Thyroid gland (tissue), 4 donors: Measurements from ENCODE around the gene TCEA2. TPM values are rescaled to one million over a fixed set of nuclear protein-coding genes. Genes with fewer than 3 reads are reported as not detected.

Experiments used
- DNase-seq, 2 donors: peaks; one replicate each; pipeline ENCODE4 v3.0.0-alpha.2; 2019
- H3K27ac ChIP-seq, 3 donors: fragments of 200-600 bp; sonication (generic); 1 replicate in 2 of 3; 2 replicates in 1 of 3; pipeline ENCODE4 v1.5.1; 2016 to 2019; ENCODE audit warnings: mild to moderate bottlenecking in 1 of 3, moderate library complexity in 1 of 3
- H3K27me3 ChIP-seq: fragments of 200-600 bp; sonication (generic); one replicate; pipeline ENCODE4 v1.5.1; 2019
- H3K36me3 ChIP-seq, 2 donors: fragments of 200-600 bp; sonication (generic); one replicate each; pipeline ENCODE4 v1.5.1; 2016 to 2019
- H3K4me1 ChIP-seq, 2 donors: fragments of 200-600 bp; sonication (generic); one replicate each; pipeline ENCODE4 v1.5.1; 2017 to 2019
- H3K4me3 ChIP-seq, 3 donors: fragments of 200-600 bp; sonication (generic); replicated peaks in 1 of 3; 1 replicate in 2 of 3; 2 replicates in 1 of 3; pipeline ENCODE4 v1.5.1; 2016; ENCODE audit warnings: mild to moderate bottlenecking in 1 of 3
- H3K9me3 ChIP-seq: fragments of 200-600 bp; sonication (generic); one replicate; pipeline ENCODE4 v1.5.1; 2017
- POLR2A ChIP-seq, 2 donors: fragments of 450-650 bp; IDR thresholded peaks; one replicate each; pipeline ENCODE4 v1.6.1; 2017; ENCODE audit warnings: antibody characterized with exemption in 2 of 2, mild to moderate bottlenecking in 2 of 2, moderate library complexity in 1 of 2
- WGBS, 2 donors: methylation state at CpG; one replicate each; pipeline ENCODE4 v1.1.5; 2017; 5-methylcytosine and 5-hydroxymethylcytosine counted together
- intact Hi-C: fragments of 100-400 bp; cut with DNase I; formaldehyde crosslinking; loops from one replicate; pipeline ENCODE4 v1.15.1; 2023
- total RNA-seq, 4 donors: library from RNA; depleted of rRNA; stranded (reverse); fragments of >200 nt; gene quantifications; one replicate each; pipeline ENCODE4 v1.2.3, GENCODE V29; 2016
- TF ChIP-seq, protein P1 (sequence below), 6 experiments: fragments of 200-600 bp in 3 of 6; fragments of 450-650 bp in 3 of 6; sonication (generic) in 3 of 6; IDR thresholded peaks; one replicate each; pipeline ENCODE4 v1.5.1; 2016 to 2019; ENCODE audit warnings: antibody characterized with exemption in 6 of 6, mild to moderate bottlenecking in 2 of 6, inconsistent platforms in 1 of 6, moderate library complexity in 1 of 6

TCEA2 gene
- total RNA-seq, 4 donors from 2014 or later = 20.9 to 43.1 (median 24.4) TPM

DNA sequence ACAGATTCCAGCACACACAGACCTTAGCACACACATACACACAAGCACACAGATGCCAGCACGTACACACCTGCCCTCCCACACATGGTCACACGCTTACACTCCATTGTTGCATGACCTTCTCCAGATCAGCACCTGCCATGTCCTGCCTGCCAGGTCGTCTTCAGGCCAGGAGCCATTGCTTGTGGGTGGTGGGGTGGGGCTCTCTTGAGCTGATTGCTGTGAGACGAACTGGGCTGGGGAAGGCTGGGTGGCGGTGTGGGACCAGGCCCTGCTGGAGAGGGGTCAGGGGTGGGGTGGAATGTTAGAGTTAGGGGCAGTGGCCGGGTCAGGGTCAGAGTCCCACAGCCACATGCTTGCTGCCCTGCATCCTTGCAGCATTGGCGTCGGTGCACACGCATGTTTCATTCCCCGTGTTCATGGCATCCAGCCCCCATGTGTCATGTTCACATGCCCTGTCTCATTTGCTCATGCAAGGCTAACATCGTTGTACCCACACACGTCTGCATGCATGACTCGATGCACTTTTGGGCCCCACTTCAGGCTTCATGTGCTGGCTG is 50.9 kb downstream of the TCEA2 start:
- TF ChIP-seq, protein P1, sequence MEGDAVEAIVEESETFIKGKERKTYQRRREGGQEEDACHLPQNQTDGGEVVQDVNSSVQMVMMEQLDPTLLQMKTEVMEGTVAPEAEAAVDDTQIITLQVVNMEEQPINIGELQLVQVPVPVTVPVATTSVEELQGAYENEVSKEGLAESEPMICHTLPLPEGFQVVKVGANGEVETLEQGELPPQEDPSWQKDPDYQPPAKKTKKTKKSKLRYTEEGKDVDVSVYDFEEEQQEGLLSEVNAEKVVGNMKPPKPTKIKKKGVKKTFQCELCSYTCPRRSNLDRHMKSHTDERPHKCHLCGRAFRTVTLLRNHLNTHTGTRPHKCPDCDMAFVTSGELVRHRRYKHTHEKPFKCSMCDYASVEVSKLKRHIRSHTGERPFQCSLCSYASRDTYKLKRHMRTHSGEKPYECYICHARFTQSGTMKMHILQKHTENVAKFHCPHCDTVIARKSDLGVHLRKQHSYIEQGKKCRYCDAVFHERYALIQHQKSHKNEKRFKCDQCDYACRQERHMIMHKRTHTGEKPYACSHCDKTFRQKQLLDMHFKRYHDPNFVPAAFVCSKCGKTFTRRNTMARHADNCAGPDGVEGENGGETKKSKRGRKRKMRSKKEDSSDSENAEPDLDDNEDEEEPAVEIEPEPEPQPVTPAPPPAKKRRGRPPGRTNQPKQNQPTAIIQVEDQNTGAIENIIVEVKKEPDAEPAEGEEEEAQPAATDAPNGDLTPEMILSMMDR (IDR thresholded peaks at IDR 0.05) = no peak
- no peak for TF ChIP-seq POLR2A (IDR thresholded peaks at IDR 0.05)

DNA sequence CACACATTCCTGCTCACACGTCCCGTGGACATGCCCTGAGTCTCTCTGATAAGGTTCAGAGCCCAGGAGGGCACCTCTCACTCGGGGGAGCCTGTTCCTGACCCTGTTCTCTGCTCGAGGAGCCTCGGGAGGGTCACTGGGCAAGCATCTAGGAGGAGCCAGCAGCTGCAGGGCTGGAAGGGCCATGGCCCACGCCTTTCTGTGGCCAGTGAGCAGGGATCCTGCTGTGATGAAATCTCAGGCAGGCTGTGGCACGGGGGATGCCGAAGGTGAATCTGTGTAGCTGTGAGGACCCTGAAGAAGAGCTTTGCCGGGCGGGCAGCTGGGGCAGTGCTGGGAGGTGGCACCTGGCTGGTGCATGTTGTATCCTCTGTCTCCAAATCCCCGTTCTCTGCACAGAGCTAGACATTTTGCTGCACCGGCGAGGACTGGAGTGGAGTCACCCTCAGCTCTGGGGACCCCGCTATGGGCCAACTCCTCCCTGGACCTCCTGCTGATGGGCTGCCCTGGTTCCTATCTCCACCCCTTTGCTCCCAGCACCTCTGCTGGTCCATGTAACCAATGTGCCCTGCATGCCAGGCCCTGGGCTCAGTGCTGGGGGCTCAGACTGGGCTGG is 51.5 kb downstream of the TCEA2 start:
- intact Hi-C loops = no loop called here
- DNase-seq = no peak
- Histone ChIP-seq H3K4me3 (no peak overlapping the region), H3K36me3 (no peaks in the 10 kb centered on the region), H3K27ac (no peak overlapping the region), H3K4me1 (no peaks in the 10 kb centered on the region), H3K27me3 (no peaks in the 10 kb centered on the region), H3K9me3 (no peaks in the 10 kb centered on the region)
- 66 to 79% methylated on average over 9 to 14 of the region's 14 CpGs for WGBS, 2 donors
- no peak for TF ChIP-seq POLR2A (IDR thresholded peaks at IDR 0.05)
- TF ChIP-seq, protein P1 (IDR thresholded peaks at IDR 0.05) = no peak

More for the DNA sequence above, 50.9 kb downstream of the TCEA2 start:
- DNase-seq = no peak
- 76 to 84% methylated on average over 13 of the region's 13 CpGs for WGBS, 2 donors
- Histone ChIP-seq H3K9me3 (no peaks in the 10 kb centered on the region), H3K4me3 (no peak overlapping the region), H3K27ac (no peak overlapping the region), H3K4me1 (no peaks in the 10 kb centered on the region), H3K27me3 (no peaks in the 10 kb centered on the region), H3K36me3 (no peaks in the 10 kb centered on the region)
- intact Hi-C loops = no loop called here

DNA sequence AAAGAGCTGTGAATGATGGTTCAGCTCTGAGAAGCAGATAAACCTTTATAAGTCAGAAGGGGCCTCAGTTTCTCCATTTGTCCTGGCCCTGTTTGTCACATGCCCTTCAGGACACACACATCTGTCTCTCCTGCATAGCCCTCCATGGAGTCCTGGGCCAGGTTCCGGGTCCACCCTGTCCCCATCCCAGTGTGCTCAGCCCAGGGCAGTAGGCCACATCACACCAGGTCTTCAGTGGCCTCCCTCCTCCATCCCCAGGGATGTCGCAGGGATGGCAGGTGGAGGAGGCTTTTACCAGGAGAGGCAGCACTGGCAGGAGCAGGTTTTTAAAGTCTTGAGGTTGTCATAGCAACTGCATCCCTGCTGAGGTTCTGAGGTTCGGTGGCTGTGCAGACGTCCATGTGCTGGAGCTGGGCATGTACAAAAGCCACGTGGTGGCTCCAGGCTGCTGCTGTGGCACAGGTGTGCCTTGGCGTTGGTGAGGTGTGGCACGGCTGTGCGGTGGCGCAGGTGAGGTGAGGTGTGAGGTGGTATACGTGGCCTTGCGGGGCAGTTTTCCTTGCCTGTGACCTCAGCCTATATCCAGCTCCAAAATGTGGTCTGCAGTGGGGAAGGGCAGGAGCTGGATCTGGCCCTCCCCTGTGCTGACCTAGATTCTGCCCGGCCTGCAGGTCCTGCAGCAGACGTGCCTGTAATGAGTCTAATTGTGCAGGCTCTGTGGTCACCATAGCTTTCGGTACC is 52.3 kb downstream of the TCEA2 start:
- WGBS, 2 donors = 83 to 88% methylated on average over 12 to 14 of the region's 14 CpGs
- TF ChIP-seq, protein P1 (IDR thresholded peaks at IDR 0.05) = no peak
- TF ChIP-seq POLR2A (IDR thresholded peaks at IDR 0.05) = no peak
- H3K9me3 ChIP-seq = no peaks in the 10 kb centered on the region
- intact Hi-C loops = no loop called here
- no peaks in the 10 kb centered on the region for H3K36me3 ChIP-seq
- no peaks in the 10 kb centered on the region for H3K27me3 ChIP-seq
- no peak for DNase-seq
- no peaks in the 10 kb centered on the region for H3K4me1 ChIP-seq
- H3K4me3 ChIP-seq = no peak overlapping the region
- H3K27ac ChIP-seq = no peak overlapping the region

DNA sequence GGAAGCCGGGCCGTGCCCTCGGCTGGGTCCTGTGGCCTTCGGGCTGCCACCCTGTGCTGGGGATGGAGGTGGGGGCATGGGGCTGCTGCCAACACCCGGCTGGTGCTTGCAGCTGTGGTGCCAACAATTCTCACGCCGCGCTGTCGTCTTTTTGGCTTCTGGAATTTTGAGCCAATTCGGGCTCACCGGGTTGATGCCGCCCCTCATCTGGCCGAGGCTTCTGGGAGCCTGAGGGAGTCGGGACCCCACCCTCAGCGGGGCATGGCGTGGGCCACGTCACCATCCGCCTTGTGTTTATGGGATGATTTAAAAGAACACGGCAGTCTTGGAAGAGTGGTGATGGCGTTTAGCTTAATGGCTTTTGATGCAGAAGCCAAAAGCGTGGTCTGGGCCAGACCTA is 53.0 kb downstream of the TCEA2 start:
- no peak overlapping the region for H3K4me3 ChIP-seq
- H3K27ac ChIP-seq = no peak overlapping the region
- no peaks in the 10 kb centered on the region for H3K9me3 ChIP-seq
- intact Hi-C loops = no loop called here
- no peak for DNase-seq
- H3K4me1 ChIP-seq = no peaks in the 10 kb centered on the region
- 85 to 89% methylated on average over 10 to 17 of the region's 21 CpGs for WGBS, 2 donors
- no peaks in the 10 kb centered on the region for H3K27me3 ChIP-seq
- TF ChIP-seq POLR2A (IDR thresholded peaks at IDR 0.05) = no peak
- TF ChIP-seq, protein P1 (IDR thresholded peaks at IDR 0.05) = no peak
- H3K36me3 ChIP-seq = no peaks in the 10 kb centered on the region
